ENCODE results near the gene THUMPD2.

THUMPD2 gene

GRCh38 chr2:39715822-39716221, 63.2 kb downstream of the THUMPD2 start:
- DNase-seq = no peak

GRCh38 chr2:39715095-39715494, 64.0 kb downstream of the THUMPD2 start:
- no peak for DNase-seq

GRCh38 chr2:39712953-39713352, 66.1 kb downstream of the THUMPD2 start:
- no peak for DNase-seq

- DNase-seq = no peak
These were observed 68.3 kb downstream of the THUMPD2 start for GRCh38 chr2:39710807-39711206.

GRCh38 chr2:39708003-39708402, 71.1 kb downstream of the THUMPD2 start:
- no peak for DNase-seq

GRCh38 chr2:39706945-39707344, 72.1 kb downstream of the THUMPD2 start:
- no peak for DNase-seq

GRCh38 chr2:39706312-39706711, 72.7 kb downstream of the THUMPD2 start:
- no peak for DNase-seq

- no peak for DNase-seq
These were observed 73.4 kb downstream of the THUMPD2 start for GRCh38 chr2:39705638-39706037.

- DNase-seq = no peak
These were observed 74.5 kb downstream of the THUMPD2 start for GRCh38 chr2:39704540-39704939.

GRCh38 chr2:39703181-39703872, 75.7 kb downstream of the THUMPD2 start:
- DNase-seq = no peak

GRCh38 chr2:39701137-39701536, 77.9 kb downstream of the THUMPD2 start:
- no peak for DNase-seq

- DNase-seq = no peak
These were observed 81.6 kb downstream of the THUMPD2 start for GRCh38 chr2:39697454-39697853.

GRCh38 chr2:39696838-39697237, 82.2 kb downstream of the THUMPD2 start:
- no peak for DNase-seq

- no peak for DNase-seq
These were observed 82.9 kb downstream of the THUMPD2 start for GRCh38 chr2:39696101-39696553.

GRCh38 chr2:39693245-39693644, 85.8 kb downstream of the THUMPD2 start:
- DNase-seq = no peak

GRCh38 chr2:39689876-39690275, 89.2 kb downstream of the THUMPD2 start:
- no peak for DNase-seq

- no peak for DNase-seq
These were observed 89.7 kb downstream of the THUMPD2 start for GRCh38 chr2:39689272-39689841.

- no peak for DNase-seq
These were observed 90.9 kb downstream of the THUMPD2 start for GRCh38 chr2:39688181-39688580.

- no peak for DNase-seq
These were observed 92.6 kb downstream of the THUMPD2 start for GRCh38 chr2:39686456-39686855.

Measured in activated CD4-positive, alpha-beta T cell treated with anti-CD3 and anti-CD28 coated beads for 48 hours (primary cell).